HCT116 (cell line): ENCODE results near the gene KLRC3. TPM values are rescaled to one million over a fixed set of nuclear protein-coding genes. Genes with fewer than 3 reads are reported as not detected.

ENCODE experiments used
- ATAC-seq: fragments of 200-7000 bp; cut with Tn5 transposase; 2 replicates; pipeline ENCODE4 v1.9.1; 2020; ENCODE audit warnings: mild to moderate bottlenecking, moderate library complexity
- BruUV-seq: library from RNA; stranded (reverse); fragments of 400-500 nt; replicated peaks from 2 replicates; lab custom pipeline; 2021; lab: Mats Ljungman, UMichigan
- CTCF ChIA-PET: fragments of 300-600 bp; sonication (Branson Sonifier 250); formaldehyde crosslinking; loops from one replicate; lab custom pipeline; 2021; ENCODE audit warnings: antibody characterized with exemption; lab: Charles Lee
- POLR2A ChIA-PET: fragments of 300-600, 350-600 bp; sonication (Branson Sonifier 250); formaldehyde crosslinking; loops from one replicate; lab custom pipeline; 2021; ENCODE audit warnings: antibody characterized with exemption; lab: Charles Lee
- RAD21 ChIA-PET, 2 experiments: fragments of 300-600 bp; sonication (Branson Sonifier 250); formaldehyde crosslinking; loops; one replicate each; lab custom pipeline; 2023; ENCODE audit warnings: low total read pairs in 2 of 2; ENCODE audit not compliant: uncharacterized antibody in 2 of 2, unreplicated experiment in 2 of 2, low non-redundant PET in 1 of 2; lab: Charles Lee
- DNase-seq: peaks from one replicate; pipeline ENCODE4 v3.0.0-alpha.2; 2010; ENCODE audit warnings: low read depth, low spot score
- H2AFZ ChIP-seq: fragments of 200-600 bp; shearing (Covaris generic), sonication (generic); 2 replicates; pipeline ENCODE4 v1.6.1; 2017; ENCODE audit warnings: low read depth, mixed run types, mixed read lengths, antibody characterized with exemption, low read length; ENCODE audit not compliant: poor library complexity, severe bottlenecking
- H3K27ac ChIP-seq: 2 replicates; pipeline ENCODE4 v1.5.1; 2012; ENCODE audit warnings: low read depth, low read length
- H3K27me3 ChIP-seq: fragments of 200-600 bp; sonication (generic); 2 replicates; pipeline ENCODE4 v1.6.1; 2016; ENCODE audit warnings: mixed run types, low read length, mixed read lengths; ENCODE audit not compliant: insufficient read depth
- H3K36me3 ChIP-seq, 2 experiments: fragments of 200-500 bp in 1 of 2; fragments of 200-600 bp in 1 of 2; sonication (Bioruptor generic) in 1 of 2; sonication (generic) in 1 of 2; 2 replicates each; pipeline versions ENCODE4 v1.5.1 to v1.6.1; 2014 to 2016; ENCODE audit warnings: low read length in 2 of 2, inconsistent platforms in 1 of 2, mixed read lengths in 1 of 2, mixed run types in 1 of 2; ENCODE audit not compliant: insufficient read depth in 2 of 2, control insufficient read depth in 1 of 2
- H3K4me1 ChIP-seq, 2 experiments: fragments of 200-600 bp in 1 of 2; sonication (generic) in 1 of 2; 2 replicates each; pipeline versions ENCODE4 v1.5.1 to v1.6.1; 2012 to 2017; ENCODE audit warnings: low read length in 2 of 2, inconsistent platforms in 1 of 2, mild to moderate bottlenecking in 1 of 2, mixed read lengths in 1 of 2, mixed run types in 1 of 2, moderate library complexity in 1 of 2; ENCODE audit not compliant: insufficient read depth in 2 of 2, control insufficient read depth in 1 of 2
- H3K4me2 ChIP-seq: fragments of 200-600 bp; sonication (generic); 2 replicates; pipeline ENCODE4 v1.6.1; 2017; ENCODE audit warnings: mixed run types, low read length, mixed read lengths
- H3K4me3 ChIP-seq, 2 experiments: fragments of 200-600 bp in 1 of 2; sonication (generic) in 1 of 2; replicated peaks in 1 of 2; 2 replicates each; pipeline ENCODE4 v1.5.1; 2011 to 2016; ENCODE audit warnings: low read length in 2 of 2, control low read depth in 1 of 2, low read depth in 1 of 2, mild to moderate bottlenecking in 1 of 2, mixed read lengths in 1 of 2, mixed run types in 1 of 2
- H3K79me2 ChIP-seq: fragments of 200-600 bp; sonication (generic); 2 replicates; pipeline ENCODE4 v1.6.1; 2017; ENCODE audit warnings: mild to moderate bottlenecking, mixed run types, low read length, moderate library complexity, mixed read lengths; ENCODE audit not compliant: insufficient read depth
- H3K9ac ChIP-seq: fragments of 200-600 bp; sonication (generic); 2 replicates; pipeline ENCODE4 v1.6.1; 2016; ENCODE audit warnings: low read length, mixed read lengths
- H3K9me2 ChIP-seq: fragments of 200-600 bp; sonication (generic), shearing (Covaris generic); 2 replicates; pipeline ENCODE4 v1.6.1; 2017; ENCODE audit warnings: mixed run types, mild to moderate bottlenecking, moderate library complexity; ENCODE audit not compliant: insufficient read depth
- H3K9me3 ChIP-seq, 2 experiments: fragments of 200-500 bp in 1 of 2; fragments of 200-600 bp in 1 of 2; sonication (Bioruptor generic) in 1 of 2; sonication (generic) in 1 of 2; 2 replicates each; pipeline ENCODE4 v1.6.1; 2014 to 2017; ENCODE audit warnings: low read length in 2 of 2, mixed read lengths in 2 of 2, inconsistent platforms in 1 of 2, low read depth in 1 of 2, mild to moderate bottlenecking in 1 of 2, mixed run types in 1 of 2, moderate library complexity in 1 of 2; ENCODE audit not compliant: control insufficient read depth in 1 of 2, insufficient read depth in 1 of 2
- H4K20me1 ChIP-seq: fragments of 200-600 bp; sonication (generic), shearing (Covaris generic); 2 replicates; pipeline ENCODE4 v1.6.1; 2017; ENCODE audit warnings: mixed run types, mild to moderate bottlenecking, moderate library complexity; ENCODE audit not compliant: insufficient read depth
- ATF3 ChIP-seq: IDR thresholded peaks from 2 replicates; pipeline ENCODE4 v1.6.1; 2012
- CBX3 ChIP-seq: IDR thresholded peaks from 2 replicates; pipeline ENCODE4 v1.6.1; 2012; ENCODE audit warnings: low read depth
- CTCF ChIP-seq, 3 experiments: fragments of 200-600 bp in 1 of 3; sonication (generic) in 1 of 3; IDR thresholded peaks in 2 of 3; conservative IDR thresholded peaks in 1 of 3; 2 replicates each; pipeline ENCODE4 v1.5.1; 2012 to 2017; ENCODE audit warnings: low read depth in 2 of 3, low read length in 2 of 3, antibody characterized with exemption in 1 of 3, borderline replicate concordance in 1 of 3, control low read depth in 1 of 3, mild to moderate bottlenecking in 1 of 3, mixed read lengths in 1 of 3, mixed run types in 1 of 3, moderate library complexity in 1 of 3; ENCODE audit not compliant: insufficient read depth in 1 of 3
- ELF1 ChIP-seq: IDR thresholded peaks from 2 replicates; pipeline ENCODE4 v1.6.1; 2012; ENCODE audit warnings: low read depth, borderline replicate concordance
- EZH2 ChIP-seq: fragments of 200-600 bp; sonication (generic); IDR thresholded peaks from 2 replicates; pipeline ENCODE4 v1.6.1; 2017; ENCODE audit warnings: antibody characterized with exemption, mixed run types
- FOSL1 ChIP-seq: IDR thresholded peaks from 2 replicates; pipeline ENCODE4 v1.6.1; 2012; ENCODE audit warnings: low read depth
- JUND ChIP-seq: IDR thresholded peaks from 2 replicates; pipeline ENCODE4 v1.6.1; 2012
- REST ChIP-seq: IDR thresholded peaks from 2 replicates; pipeline ENCODE4 v1.6.1; 2012; ENCODE audit warnings: low read depth
- SIN3A ChIP-seq: IDR thresholded peaks from 2 replicates; pipeline ENCODE4 v1.6.1; 2012; ENCODE audit warnings: low read depth
- SP1 ChIP-seq: IDR thresholded peaks from 2 replicates; pipeline ENCODE4 v1.6.1; 2012; ENCODE audit warnings: low read depth
- SRF ChIP-seq: IDR thresholded peaks from 2 replicates; pipeline ENCODE4 v1.6.1; 2012; ENCODE audit warnings: low read depth
- TCF7L2 ChIP-seq: IDR thresholded peaks from 2 replicates; pipeline ENCODE4 v1.7.0; 2011; ENCODE audit warnings: borderline replicate concordance, inconsistent platforms; ENCODE audit not compliant: insufficient read depth, insufficient read length; ENCODE audit errors: extremely low read depth
- YY1 ChIP-seq: IDR thresholded peaks from 2 replicates; pipeline ENCODE4 v1.6.1; 2011; ENCODE audit warnings: low read length, low read depth, moderate library complexity, mild to moderate bottlenecking; ENCODE audit not compliant: insufficient replicate concordance; ENCODE audit errors: extremely low read depth
- ZFX ChIP-seq: fragments of 450-650 bp; IDR thresholded peaks from 2 replicates; pipeline ENCODE4 v1.6.1; 2017
- ZNF274 ChIP-seq: fragments of 200-500 bp; sonication (Bioruptor generic); IDR thresholded peaks from 2 replicates; pipeline ENCODE4 v1.6.1; 2014; ENCODE audit warnings: mild to moderate bottlenecking, low read depth, low read length, inconsistent platforms
- intact Hi-C: fragments of 100-400 bp; cut with micrococcal nuclease; formaldehyde crosslinking; loops from 2 replicates; pipeline ENCODE4 v1.10.0; 2022
- total RNA-seq: library from RNA; stranded (reverse); gene quantifications from one replicate; pipeline ENCODE4 v1.2.1, GENCODE V29; 2021; ENCODE audit not compliant: unreplicated experiment

The KLRC3 gene
- total RNA-seq, 1 experiment from 2014 or later, result 1.8 TPM

GRCh38 chr12:10466311-10466710 lies 45.9 kb upstream of the KLRC3 start:
- Histone ChIP-seq H3K27me3 (no peaks in the 10 kb centered on the region), H3K36me3 (no peaks in the 10 kb centered on the region), H2AFZ (no peak overlapping the region), H3K4me2 (no peak overlapping the region), H3K9me3 (no peaks in the 10 kb centered on the region), H3K9ac (no peak overlapping the region), H3K27ac (no peak overlapping the region), H4K20me1 (no peaks in the 10 kb centered on the region), H3K9me2 (no peaks in the 10 kb centered on the region)
- DNase-seq, result no peak
- intact Hi-C loops, result no loop called here
- POLR2A ChIA-PET, result no interaction called here
- no peak for TF ChIP-seq JUND
- no peak for TF ChIP-seq FOSL1
- no peak for TF ChIP-seq SP1
- TF ChIP-seq ATF3, result no peak
- TF ChIP-seq CTCF (IDR thresholded peaks at IDR 0.05 in 2 of 3, conservative IDR thresholded peaks at IDR 0.05 in 1 of 3; ENCODE audit: borderline replicate concordance in 1 of 3, insufficient read depth in 1 of 3, low read depth in 2 of 3, low read length in 2 of 3), result no peak
- TF ChIP-seq SIN3A, result no peak
- no peak for TF ChIP-seq CBX3
- TF ChIP-seq ELF1, result no peak
- TF ChIP-seq ZFX, result no peak
- no peak for TF ChIP-seq TCF7L2
- no peak for TF ChIP-seq ZNF274
- no peak for TF ChIP-seq YY1
- TF ChIP-seq SRF, result no peak
- TF ChIP-seq EZH2, result no peak
- no peak for TF ChIP-seq REST
- TF ChIP-seq, all 23 proteins: peak for 0
- ChIA-PET CTCF (no interaction called here), RAD21 (no interaction called here)
- no TSS peak for BruUV-seq
- ATAC-seq, result no peak
- Histone ChIP-seq H3K4me3 (no peak overlapping the region), H3K4me1 (no peaks in the 10 kb centered on the region), H3K79me2 (no peaks in the 10 kb centered on the region)
